GM12874 (cell line): Measurements from ENCODE around the gene RCAN2.

Experiments used
- TF ChIP-seq, protein P1 (sequence below): IDR thresholded peaks from 2 replicates; pipeline ENCODE4 v1.5.1; 2011; ENCODE audit warnings: low read depth, mild to moderate bottlenecking, control low read depth, low read length, moderate library complexity; ENCODE audit not compliant: insufficient read depth

The RCAN2 gene

DNA sequence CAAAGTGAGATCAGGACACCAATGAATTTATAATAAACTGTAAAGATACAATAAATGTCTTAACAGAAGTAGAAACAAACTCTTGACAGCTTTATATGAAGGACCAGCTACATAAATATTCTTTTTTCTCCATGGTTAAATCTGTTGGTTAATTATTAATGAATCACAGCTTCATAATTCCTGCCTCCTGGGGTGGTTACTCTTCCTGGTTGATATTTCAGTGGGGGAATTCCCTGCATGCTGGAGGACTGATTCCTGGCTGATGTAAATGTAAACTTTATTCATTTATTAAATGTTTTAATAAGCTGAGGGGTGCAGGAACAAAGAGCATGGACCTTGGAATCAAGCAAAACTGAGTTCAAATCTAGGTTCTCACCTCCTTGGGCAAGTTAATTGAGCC, 16.2 kb upstream of the RCAN2 start:
- TF ChIP-seq, protein P1, sequence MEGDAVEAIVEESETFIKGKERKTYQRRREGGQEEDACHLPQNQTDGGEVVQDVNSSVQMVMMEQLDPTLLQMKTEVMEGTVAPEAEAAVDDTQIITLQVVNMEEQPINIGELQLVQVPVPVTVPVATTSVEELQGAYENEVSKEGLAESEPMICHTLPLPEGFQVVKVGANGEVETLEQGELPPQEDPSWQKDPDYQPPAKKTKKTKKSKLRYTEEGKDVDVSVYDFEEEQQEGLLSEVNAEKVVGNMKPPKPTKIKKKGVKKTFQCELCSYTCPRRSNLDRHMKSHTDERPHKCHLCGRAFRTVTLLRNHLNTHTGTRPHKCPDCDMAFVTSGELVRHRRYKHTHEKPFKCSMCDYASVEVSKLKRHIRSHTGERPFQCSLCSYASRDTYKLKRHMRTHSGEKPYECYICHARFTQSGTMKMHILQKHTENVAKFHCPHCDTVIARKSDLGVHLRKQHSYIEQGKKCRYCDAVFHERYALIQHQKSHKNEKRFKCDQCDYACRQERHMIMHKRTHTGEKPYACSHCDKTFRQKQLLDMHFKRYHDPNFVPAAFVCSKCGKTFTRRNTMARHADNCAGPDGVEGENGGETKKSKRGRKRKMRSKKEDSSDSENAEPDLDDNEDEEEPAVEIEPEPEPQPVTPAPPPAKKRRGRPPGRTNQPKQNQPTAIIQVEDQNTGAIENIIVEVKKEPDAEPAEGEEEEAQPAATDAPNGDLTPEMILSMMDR = no peak

DNA sequence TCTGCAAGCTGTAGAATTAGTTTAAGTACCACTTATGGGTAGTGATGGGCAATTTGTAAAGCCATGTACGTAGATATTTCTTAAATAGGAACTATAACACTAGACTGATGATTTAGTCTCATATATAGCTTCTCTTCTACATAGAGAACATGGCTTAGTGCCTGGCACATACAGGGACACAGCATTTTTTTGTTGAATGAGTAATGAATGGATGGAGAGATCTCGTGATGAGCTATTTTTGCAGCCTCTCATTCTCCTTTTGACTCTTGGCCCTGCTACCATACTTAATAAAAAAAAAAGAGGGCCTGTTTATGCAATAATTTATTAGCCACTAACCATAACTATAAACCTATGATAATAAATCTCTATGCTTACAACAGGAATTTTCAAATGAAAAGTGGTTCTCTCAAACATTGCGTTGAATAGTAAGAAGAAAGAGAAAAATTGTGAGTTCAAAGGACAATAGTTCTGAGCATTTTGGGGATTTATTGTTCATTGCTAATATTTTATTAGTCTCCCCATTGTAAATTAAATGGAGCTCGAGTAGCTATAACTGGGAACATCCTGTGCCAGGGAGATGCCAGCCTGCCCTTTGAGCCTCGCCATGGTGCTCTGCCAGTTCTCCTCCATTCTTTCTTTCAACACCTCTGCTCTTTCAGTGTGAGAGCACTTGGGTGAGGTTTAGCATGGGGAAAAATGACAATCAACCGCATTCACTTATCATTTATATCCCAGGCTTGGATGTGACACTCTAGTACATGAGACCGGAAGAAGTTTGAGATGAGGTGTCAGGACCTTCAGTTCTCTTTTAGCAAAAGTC, 14.7 kb upstream of the RCAN2 start:
- TF ChIP-seq, protein P1 = no peak

DNA sequence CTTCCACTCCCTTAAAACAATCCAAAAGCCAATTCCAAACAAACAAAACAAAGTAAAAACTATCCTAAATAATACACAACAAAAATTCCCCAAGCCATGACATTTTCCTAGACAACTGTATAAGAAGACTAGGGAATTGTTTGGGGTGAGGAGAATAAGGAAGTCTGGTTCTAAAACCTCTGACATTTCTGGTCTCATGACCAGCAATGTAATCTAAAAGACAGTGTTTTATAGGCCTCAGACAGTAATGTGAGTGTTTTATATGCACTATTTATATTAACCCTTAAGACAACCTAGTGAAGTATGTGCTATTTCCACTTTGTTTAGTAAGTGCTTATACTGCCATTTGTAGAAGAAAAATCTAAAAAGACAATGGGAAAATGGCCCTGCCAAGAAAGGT, 13.0 kb upstream of the RCAN2 start:
- TF ChIP-seq, protein P1 = no peak

DNA sequence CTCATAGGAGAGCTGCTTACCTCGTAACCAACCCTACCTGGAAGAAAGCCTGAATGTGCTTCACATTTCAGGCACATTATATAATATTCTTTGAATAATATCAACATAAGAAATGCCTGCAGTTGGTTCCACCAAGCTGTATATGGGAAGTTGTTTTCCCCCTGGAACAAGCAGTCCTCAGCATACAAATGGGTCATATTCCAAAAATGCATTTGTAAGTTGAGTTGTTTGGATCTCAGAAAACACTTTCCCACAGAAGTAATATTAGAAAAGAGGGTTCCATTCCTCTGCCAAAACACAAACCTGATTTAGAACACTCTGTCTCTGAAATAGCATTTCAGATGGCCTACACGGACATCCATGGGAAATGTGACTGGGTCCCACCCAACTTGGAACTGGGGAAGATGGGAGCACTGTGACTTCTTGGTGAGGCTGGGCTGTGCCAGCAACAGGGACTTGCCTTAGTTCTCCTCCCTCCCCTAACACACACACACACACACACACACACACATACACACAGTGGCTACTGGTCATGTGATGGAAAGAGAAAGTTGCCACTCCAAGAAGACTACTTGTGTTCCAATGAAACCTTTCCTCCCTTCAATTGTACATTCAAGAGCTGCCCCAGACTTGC, 11.4 kb upstream of the RCAN2 start:
- TF ChIP-seq, protein P1 = no peak

DNA sequence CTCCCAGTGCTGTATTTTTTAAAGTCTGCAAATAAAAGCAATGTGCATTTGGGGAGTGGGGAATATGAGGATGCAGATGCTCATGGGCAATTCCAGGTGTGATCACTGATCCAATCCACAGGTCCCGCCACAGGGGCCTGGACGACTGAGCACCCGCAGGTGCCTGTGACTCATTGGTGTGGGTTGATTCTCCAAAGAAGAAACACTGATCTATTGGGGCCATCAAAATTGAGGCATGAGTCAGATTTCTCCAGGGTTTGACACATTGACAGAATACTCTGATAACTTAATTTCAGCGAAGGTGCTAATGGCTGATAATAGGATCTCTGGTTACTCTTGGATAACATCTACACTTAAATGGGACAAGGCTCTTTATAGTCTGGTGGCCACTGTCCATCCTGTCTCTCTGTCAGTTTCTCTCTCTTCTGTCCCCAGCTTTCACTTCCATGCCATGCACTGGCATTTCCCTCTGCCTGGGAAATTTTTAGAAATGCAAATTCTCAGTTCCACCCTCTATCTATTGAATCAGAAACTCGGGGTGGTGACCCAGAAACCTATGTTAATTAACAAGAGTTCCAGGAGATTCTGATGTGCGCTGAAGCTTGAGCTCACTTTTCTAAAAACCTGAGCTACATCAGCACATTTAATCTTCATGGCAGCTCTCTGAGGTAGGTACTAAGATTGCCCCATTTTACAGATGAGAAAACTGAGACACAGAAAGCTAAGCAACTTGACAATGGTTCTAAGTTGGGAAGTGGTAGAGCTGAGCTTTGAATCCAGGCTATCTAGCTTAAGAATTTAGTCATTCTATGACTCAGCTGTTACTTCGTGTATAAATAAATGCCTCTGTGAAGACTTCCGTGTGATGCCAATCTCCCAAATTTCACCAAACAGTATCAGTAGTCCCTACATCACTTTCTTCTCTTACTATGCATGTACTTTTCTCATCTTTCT, 10.2 kb upstream of the RCAN2 start:
- TF ChIP-seq, protein P1 = no peak

DNA sequence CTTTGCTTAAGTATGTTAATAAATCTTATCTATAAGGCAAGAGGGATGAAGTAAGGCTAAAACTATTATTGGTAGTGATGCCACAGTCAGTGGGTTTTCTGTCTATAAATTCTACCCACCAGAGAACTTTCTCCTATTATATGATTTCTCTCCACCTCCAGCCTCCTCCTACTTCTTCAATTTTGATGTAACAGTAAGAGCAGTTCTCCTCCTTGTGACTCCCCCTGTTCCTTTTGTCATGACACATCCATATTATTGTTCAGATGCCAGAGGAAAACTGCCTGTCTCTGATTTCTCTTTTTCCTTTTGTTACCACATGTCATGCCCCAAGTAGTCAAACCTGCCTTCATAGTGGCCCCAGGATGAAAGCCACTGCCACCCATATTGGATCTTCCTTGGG, 9.1 kb upstream of the RCAN2 start:
- TF ChIP-seq, protein P1 = no peak
